Left ventricle myocardium inferior (tissue), 1 donor: ENCODE results near the gene CANT1. TPM values are rescaled to one million over a fixed set of nuclear protein-coding genes. Genes with fewer than 3 reads are reported as not detected.
A peak's percentile ranks its signal among the peaks of the same experiment; 100 is the strongest.

Experiments
- DNase-seq: peaks from one replicate; pipeline ENCODE4 v3.0.0-alpha.2; 2020
- H3K27ac ChIP-seq: fragments of 200-600 bp; replicated peaks from 2 replicates; pipeline ENCODE4 v1.8.0; 2021
- H3K27me3 ChIP-seq: fragments of 200-600 bp; 2 replicates; pipeline ENCODE4 v1.8.0; 2021; ENCODE audit warnings: low read depth
- H3K36me3 ChIP-seq: fragments of 200-600 bp; 2 replicates; pipeline ENCODE4 v1.8.0; 2021
- H3K4me1 ChIP-seq: fragments of 200-600 bp; 2 replicates; pipeline ENCODE4 v1.8.0; 2021
- H3K4me3 ChIP-seq: fragments of 200-600 bp; 2 replicates; pipeline ENCODE4 v1.8.0; 2021; ENCODE audit warnings: mild to moderate bottlenecking, moderate library complexity
- H3K9me3 ChIP-seq: fragments of 200-600 bp; replicated peaks from 2 replicates; pipeline ENCODE4 v1.8.0; 2021
- CTCF ChIP-seq: fragments of 200-600 bp; IDR thresholded peaks from 2 replicates; pipeline ENCODE4 v1.8.0; 2021; ENCODE audit warnings: antibody characterized with exemption, mild to moderate bottlenecking, borderline replicate concordance
- intact Hi-C: fragments of 100-400 bp; cut with micrococcal nuclease; formaldehyde crosslinking; loops from one replicate; pipeline ENCODE4 v1.11.0; 2022
- total RNA-seq: library from RNA; stranded (reverse); fragmentation: NEBNext Ultra II Directional; extraction: Animal tissue kit (Norgen Biotek cat#: 25700); gene quantifications from one replicate; pipeline ENCODE4 v1.2.1, GENCODE V29; 2021
- donor health status: DM: no; HTN: yes; CAD: no; lungs with severe emphysema.

Gene CANT1
- total RNA-seq, 1 donor from 2014 or later, result 24.2 TPM

- Histone ChIP-seq H3K9me3 (no peaks in the 10 kb centered on the region), H3K36me3 (peaks cover 21% of the 10 kb centered on the region), H3K27me3 (no peaks in the 10 kb centered on the region), H3K27ac (peak overlapping the region; percentile 85), H3K4me3 (peak overlapping the region; percentile 34), H3K4me1 (peaks cover 90% of the 10 kb centered on the region)
- intact Hi-C loops, result loop anchor here (5.0 kb wide), 1 partner anchor 113 kb away; no protein-coding TSS in a partner anchor
- no peak for TF ChIP-seq CTCF
- peak; percentile 64 for DNase-seq
These were observed 34.7 kb downstream of the CANT1 start for GRCh38 chr17:78974635-78975591.

GRCh38 chr17:78973792-78974520 is 35.6 kb downstream of the CANT1 start:
- TF ChIP-seq CTCF, result no peak
- DNase-seq, result no peak
- Histone ChIP-seq H3K9me3 (no peaks in the 10 kb centered on the region), H3K27ac (peak overlapping the region; percentile 85), H3K4me3 (no peak overlapping the region), H3K36me3 (peaks cover 30% of the 10 kb centered on the region), H3K27me3 (no peaks in the 10 kb centered on the region), H3K4me1 (peaks cover 81% of the 10 kb centered on the region)
- intact Hi-C loops, result loop anchor here (5.0 kb wide), 1 partner anchor 112 kb away; no protein-coding TSS in a partner anchor

- Histone ChIP-seq H3K36me3 (peaks cover 37% of the 10 kb centered on the region), H3K27ac (peak overlapping the region; percentile 85), H3K27me3 (no peaks in the 10 kb centered on the region), H3K9me3 (no peaks in the 10 kb centered on the region), H3K4me3 (no peak overlapping the region), H3K4me1 (peaks cover 73% of the 10 kb centered on the region)
- intact Hi-C loops, result loop anchor here (5.0 kb wide), 1 partner anchor 111 kb away; no protein-coding TSS in a partner anchor
- DNase-seq, result no peak
- no peak for TF ChIP-seq CTCF
These were observed 36.4 kb downstream of the CANT1 start for GRCh38 chr17:78973196-78973595.

- intact Hi-C loops, result loop anchor here (5.0 kb wide), 1 partner anchor 110 kb away; no protein-coding TSS in a partner anchor
- TF ChIP-seq CTCF, result no peak
- H3K4me1 ChIP-seq, result peaks cover 67% of the 10 kb centered on the region
- no peaks in the 10 kb centered on the region for H3K27me3 ChIP-seq
- no peak for DNase-seq
- H3K27ac ChIP-seq, result peak overlapping the region; percentile 85
- H3K9me3 ChIP-seq, result no peaks in the 10 kb centered on the region
- peaks cover 38% of the 10 kb centered on the region for H3K36me3 ChIP-seq
- no peak overlapping the region for H3K4me3 ChIP-seq
These were observed 37.0 kb downstream of the CANT1 start for GRCh38 chr17:78972507-78973105.
